Right lobe of liver (tissue), 6 donors: ENCODE measurements around the gene RANBP17. TPM values are rescaled to one million over a fixed set of nuclear protein-coding genes. Genes with fewer than 3 reads are reported as not detected.
"Not testable (repeated sequence)": the region's sequence is repeated elsewhere in the genome, so short reads cannot be mapped to it uniquely, and the experiment has no call there.

Experiments
- ATAC-seq, 4 donors: fragments of 200-7000 bp; cut with Tn5 transposase; one replicate each; pipeline ENCODE4 v1.9.1; 2020; ENCODE audit warnings: mild to moderate bottlenecking in 4 of 4, moderate library complexity in 4 of 4
- DNase-seq, 3 donors: peaks; one replicate each; pipeline ENCODE4 v3.0.0-alpha.2; 2020
- H3K27ac ChIP-seq, 3 donors: fragments of 200-600 bp; one replicate each; pipeline ENCODE4 v1.8.0; 2022
- H3K27me3 ChIP-seq, 2 donors: fragments of 200-600 bp; one replicate each; pipeline ENCODE4 v1.8.0; 2022
- H3K36me3 ChIP-seq, 4 donors: fragments of 200-600 bp; sonication (generic) in 1 of 4; one replicate each; pipeline versions ENCODE4 v1.5.1 to v1.8.0; 2017 to 2022; ENCODE audit warnings: control low read depth in 1 of 4
- H3K4me1 ChIP-seq, 4 donors: fragments of 200-600 bp; sonication (generic) in 1 of 4; one replicate each; pipeline versions ENCODE4 v1.5.1 to v1.8.0; 2017 to 2022; ENCODE audit warnings: control low read depth in 1 of 4
- H3K4me3 ChIP-seq, 3 donors: fragments of 200-600 bp; one replicate each; pipeline ENCODE4 v1.8.0; 2022
- H3K9me3 ChIP-seq, 4 donors: fragments of 200-600 bp; sonication (generic) in 1 of 4; one replicate each; pipeline versions ENCODE4 v1.5.1 to v1.8.0; 2017 to 2022; ENCODE audit warnings: control low read depth in 1 of 4
- POLR2A ChIP-seq: fragments of 450-650 bp; IDR thresholded peaks from one replicate; pipeline ENCODE4 v1.6.1; 2017; ENCODE audit warnings: antibody characterized with exemption, mild to moderate bottlenecking
- WGBS: methylation state at CpG from one replicate; pipeline ENCODE4 v1.1.6; 2018; ENCODE audit warnings: low coverage, low lambda C conversion rate; ENCODE audit not compliant: insufficient coverage; ENCODE audit errors: missing lambda C conversion rate; 5-methylcytosine and 5-hydroxymethylcytosine counted together
- intact Hi-C, 2 donors: fragments of 100-400 bp; cut with DNase I; formaldehyde crosslinking; loops; one replicate each; pipeline versions ENCODE4 v1.11.2 to v1.14.1; 2022
- total RNA-seq, 6 experiments: library from RNA; depleted of rRNA in 2 of 6; stranded (reverse); fragments of >200 nt in 2 of 6; fragmentation: NEBNext Ultra II Directional in 3 of 6; extraction: Animal tissue kit (Norgen Biotek cat#: 25700) in 3 of 6; gene quantifications; one replicate each; pipeline versions ENCODE4 v1.1.0 to v1.2.4, GENCODE V29; 2016 to 2023
- TF ChIP-seq, protein P1 (sequence below), 4 donors: fragments of 200-600 bp in 3 of 4; fragments of 450-650 bp in 1 of 4; IDR thresholded peaks; one replicate each; pipeline versions ENCODE4 v1.5.1 to v1.8.0; 2016 to 2022; ENCODE audit warnings: antibody characterized with exemption in 4 of 4, mild to moderate bottlenecking in 2 of 4
- donor health status: DM: no; HTN: yes; CAD: no.
- donor health status: DM: no; HTN: no; CAD: no.
- donor health status: DM: no; HTN: no; CAD: no.
- donor health status: DM: no; HTN: yes; CAD: no.
- donor health status: DM: no; HTN: yes; CAD: no.

RANBP17 gene
- total RNA-seq, 6 experiments from 2014 or later = 1.5 to 5.7 (median 4.7) TPM

DNA sequence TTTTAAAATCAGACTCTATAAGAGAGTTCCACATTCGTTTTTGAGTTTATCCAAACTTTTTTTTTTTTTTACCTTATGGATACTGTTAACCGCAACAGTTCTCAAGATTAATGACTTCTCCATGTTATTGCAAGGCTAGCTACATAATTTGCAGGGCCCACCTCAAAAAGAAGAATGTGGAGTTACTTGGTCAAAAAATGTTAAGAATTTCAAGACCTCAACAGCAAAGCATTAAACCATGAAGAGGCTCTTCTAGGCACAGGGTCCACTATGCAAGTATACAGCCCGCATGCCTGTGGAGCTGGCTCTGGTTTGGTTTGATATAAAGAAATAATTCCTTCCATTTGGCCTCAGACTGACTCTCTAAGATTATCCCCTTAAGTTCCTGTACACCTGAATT is 313.9 kb downstream of the RANBP17 start:
- Histone ChIP-seq H3K36me3 (no peaks in the 10 kb centered on the region), H3K4me3 (no peak overlapping the region), H3K9me3 (no peaks in the 10 kb centered on the region), H3K27me3 (no peaks in the 10 kb centered on the region), H3K27ac (no peak overlapping the region), H3K4me1 (no peaks in the 10 kb centered on the region)
- ATAC-seq (no peak), DNase-seq (no peak)
- intact Hi-C loops = no loop called here
- 90% methylated on average over 3 of the region's 3 CpGs for WGBS
- TF ChIP-seq, protein P1, sequence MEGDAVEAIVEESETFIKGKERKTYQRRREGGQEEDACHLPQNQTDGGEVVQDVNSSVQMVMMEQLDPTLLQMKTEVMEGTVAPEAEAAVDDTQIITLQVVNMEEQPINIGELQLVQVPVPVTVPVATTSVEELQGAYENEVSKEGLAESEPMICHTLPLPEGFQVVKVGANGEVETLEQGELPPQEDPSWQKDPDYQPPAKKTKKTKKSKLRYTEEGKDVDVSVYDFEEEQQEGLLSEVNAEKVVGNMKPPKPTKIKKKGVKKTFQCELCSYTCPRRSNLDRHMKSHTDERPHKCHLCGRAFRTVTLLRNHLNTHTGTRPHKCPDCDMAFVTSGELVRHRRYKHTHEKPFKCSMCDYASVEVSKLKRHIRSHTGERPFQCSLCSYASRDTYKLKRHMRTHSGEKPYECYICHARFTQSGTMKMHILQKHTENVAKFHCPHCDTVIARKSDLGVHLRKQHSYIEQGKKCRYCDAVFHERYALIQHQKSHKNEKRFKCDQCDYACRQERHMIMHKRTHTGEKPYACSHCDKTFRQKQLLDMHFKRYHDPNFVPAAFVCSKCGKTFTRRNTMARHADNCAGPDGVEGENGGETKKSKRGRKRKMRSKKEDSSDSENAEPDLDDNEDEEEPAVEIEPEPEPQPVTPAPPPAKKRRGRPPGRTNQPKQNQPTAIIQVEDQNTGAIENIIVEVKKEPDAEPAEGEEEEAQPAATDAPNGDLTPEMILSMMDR (IDR thresholded peaks at IDR 0.05) = no peak
- no peak for TF ChIP-seq POLR2A

DNA sequence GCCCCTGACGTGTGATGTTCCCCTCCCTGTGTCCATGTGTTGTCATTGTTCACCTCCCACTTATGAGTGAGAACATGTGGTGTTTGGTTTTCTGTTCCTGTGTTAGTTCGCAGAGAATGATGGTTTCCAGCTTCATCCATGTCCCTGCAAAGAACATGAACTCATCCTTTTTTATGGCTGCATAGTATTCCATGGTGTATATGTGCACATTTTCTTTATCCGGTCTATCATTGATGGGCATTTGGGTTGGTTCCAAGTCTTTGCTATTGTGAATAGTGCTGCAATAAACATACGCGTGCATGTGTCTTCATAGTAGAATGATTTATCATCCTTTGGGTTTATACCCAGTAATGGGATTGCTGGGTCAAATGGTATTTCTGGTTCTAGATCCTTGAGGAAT is 316.4 kb downstream of the RANBP17 start:
- H3K27ac ChIP-seq, intact Hi-C loops, H3K36me3 ChIP-seq, H3K4me3 ChIP-seq, H3K4me1 ChIP-seq, DNase-seq, H3K9me3 ChIP-seq, ATAC-seq, H3K27me3 ChIP-seq: not testable (repeated sequence)
- WGBS = 95% methylated on average over 4 of the region's 5 CpGs

DNA sequence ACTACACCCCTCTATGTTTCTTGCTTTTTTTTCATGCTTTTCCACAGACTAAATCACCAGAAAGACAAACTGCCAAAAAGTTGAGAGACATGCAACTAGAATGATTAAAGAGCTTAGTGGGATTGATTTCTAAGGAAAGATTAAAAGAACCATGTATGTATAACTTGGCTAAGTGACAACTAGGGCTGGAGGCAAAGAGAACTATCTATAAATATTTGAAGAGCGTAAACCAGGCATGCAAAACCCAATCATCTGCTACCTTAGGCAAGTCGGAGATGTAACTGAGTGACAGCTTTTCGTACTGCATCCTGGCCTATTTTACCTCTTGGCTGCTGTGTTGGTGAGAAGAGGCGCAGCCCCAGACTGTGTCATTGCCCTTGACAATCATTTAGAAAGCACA is 326.2 kb downstream of the RANBP17 start:
- WGBS = 56% methylated on average over 4 of the region's 4 CpGs
- no peak overlapping the region for H3K27ac ChIP-seq
- no peaks in the 10 kb centered on the region for H3K4me1 ChIP-seq
- no peaks in the 10 kb centered on the region for H3K9me3 ChIP-seq
- intact Hi-C loops = no loop called here
- TF ChIP-seq POLR2A = no peak
- TF ChIP-seq, protein P1 (IDR thresholded peaks at IDR 0.05) = no peak
- H3K27me3 ChIP-seq = no peaks in the 10 kb centered on the region
- DNase-seq (no peak), ATAC-seq (peak in 2 of 4 donors; percentile 17 to 25)
- H3K4me3 ChIP-seq = no peak overlapping the region
- H3K36me3 ChIP-seq = no peaks in the 10 kb centered on the region

DNA sequence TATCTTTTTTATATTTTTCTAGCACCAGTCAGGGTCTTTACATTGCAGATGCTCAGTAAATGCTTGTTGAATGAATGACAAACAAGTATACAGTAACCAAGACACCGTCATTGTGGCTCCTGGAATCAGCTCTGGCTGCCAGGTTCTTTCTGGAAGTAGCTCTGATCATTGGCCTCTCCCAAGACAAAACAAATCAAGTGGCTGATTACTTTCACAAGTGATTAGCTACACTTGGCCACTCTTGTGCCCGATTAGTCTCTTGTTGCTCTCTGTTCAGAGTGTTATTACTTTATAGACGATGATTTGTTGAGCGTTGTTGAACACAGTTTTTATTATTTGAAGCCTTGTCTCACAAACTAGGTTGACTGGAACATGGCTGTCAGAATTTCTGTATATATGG is 327.6 kb downstream of the RANBP17 start:
- Histone ChIP-seq H3K27ac (no peak overlapping the region), H3K4me3 (no peak overlapping the region), H3K4me1 (no peaks in the 10 kb centered on the region), H3K27me3 (no peaks in the 10 kb centered on the region), H3K9me3 (no peaks in the 10 kb centered on the region), H3K36me3 (no peaks in the 10 kb centered on the region)
- no peak for ATAC-seq
- intact Hi-C loops = no loop called here
- WGBS = 89% methylated on average over 4 of the region's 4 CpGs
- TF ChIP-seq, protein P1 (IDR thresholded peaks at IDR 0.05) = no peak
- no peak for TF ChIP-seq POLR2A
- no peak for DNase-seq

DNA sequence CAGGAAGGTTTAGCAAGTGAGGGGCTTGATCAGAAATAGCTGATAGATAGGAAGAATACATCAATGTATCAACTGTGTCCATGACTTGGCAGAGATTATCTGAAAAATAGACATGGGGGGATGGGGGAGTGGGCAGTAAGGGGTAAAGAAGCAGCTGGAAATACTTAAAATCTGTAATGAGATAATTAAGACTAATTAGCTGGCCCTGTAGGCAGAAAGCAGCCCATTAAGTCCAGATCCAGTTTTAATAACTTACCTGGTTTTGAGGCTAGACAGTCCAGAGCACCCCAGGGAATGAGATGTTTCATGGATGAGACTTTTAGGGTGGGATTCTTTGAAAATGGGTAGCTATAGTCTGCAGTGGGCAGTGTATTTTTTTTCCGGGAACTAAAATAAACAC is 330.3 kb downstream of the RANBP17 start:
- ATAC-seq (no peak), DNase-seq (no peak)
- no peak for TF ChIP-seq POLR2A
- TF ChIP-seq, protein P1 (IDR thresholded peaks at IDR 0.05) = no peak
- no peaks in the 10 kb centered on the region for H3K9me3 ChIP-seq
- H3K27ac ChIP-seq = no peak overlapping the region
- no peaks in the 10 kb centered on the region for H3K36me3 ChIP-seq
- H3K4me3 ChIP-seq = no peak overlapping the region
- intact Hi-C loops = no loop called here
- WGBS = 57% methylated on average over 1 of the region's 1 CpG
- no peaks in the 10 kb centered on the region for H3K27me3 ChIP-seq
- H3K4me1 ChIP-seq = no peaks in the 10 kb centered on the region
